Transverse colon (tissue), 4 donors: ENCODE data around the gene HOXD1.

ENCODE experiments used
- CTCF ChIP-seq, 5 experiments: fragments of 200-600 bp in 3 of 5; fragments of 450-650 bp in 2 of 5; sonication (generic) in 3 of 5; IDR thresholded peaks; 1 replicate in 2 of 5; 2 replicates in 3 of 5; pipeline ENCODE4 v1.5.1; 2016 to 2017; ENCODE audit warnings: antibody characterized with exemption in 5 of 5, inconsistent platforms in 3 of 5, mild to moderate bottlenecking in 2 of 5, moderate library complexity in 1 of 5
- EP300 ChIP-seq: sonication (generic); formaldehyde crosslinking; IDR thresholded peaks from one replicate; pipeline ENCODE4 v1.6.1; 2017; ENCODE audit warnings: antibody characterized with exemption, low read depth
- POLR2A ChIP-seq: fragments of 450-650 bp; IDR thresholded peaks from one replicate; pipeline ENCODE4 v1.6.1; 2016; ENCODE audit warnings: antibody characterized with exemption, mild to moderate bottlenecking, moderate library complexity
- POLR2AphosphoS5 ChIP-seq, 3 donors: sonication (generic); formaldehyde crosslinking; IDR thresholded peaks; one replicate each; pipeline ENCODE4 v1.6.1; 2016; ENCODE audit warnings: antibody characterized with exemption in 3 of 3

GRCh38 chr2:176159663-176160250 lies 28.7 kb upstream of the HOXD1 start:
- TF ChIP-seq POLR2AphosphoS5 (IDR thresholded peaks at IDR 0.05) (no peak), CTCF (IDR thresholded peaks at IDR 0.05) (no peak), EP300 (no peak), POLR2A (no peak)
